ENCODE results near the gene TPM1.

The TPM1 gene

GRCh38 chr15:63018639-63019038, 23.9 kb upstream of the TPM1 start:
- DNase-seq: no peak

GRCh38 chr15:63019511-63020109, 22.9 kb upstream of the TPM1 start:
- no peak for DNase-seq

- no peak for DNase-seq
Measured at GRCh38 chr15:63020128-63020527, 22.4 kb upstream of the TPM1 start.

- DNase-seq: no peak
Measured at GRCh38 chr15:63020759-63021430, 21.7 kb upstream of the TPM1 start.

DNA sequence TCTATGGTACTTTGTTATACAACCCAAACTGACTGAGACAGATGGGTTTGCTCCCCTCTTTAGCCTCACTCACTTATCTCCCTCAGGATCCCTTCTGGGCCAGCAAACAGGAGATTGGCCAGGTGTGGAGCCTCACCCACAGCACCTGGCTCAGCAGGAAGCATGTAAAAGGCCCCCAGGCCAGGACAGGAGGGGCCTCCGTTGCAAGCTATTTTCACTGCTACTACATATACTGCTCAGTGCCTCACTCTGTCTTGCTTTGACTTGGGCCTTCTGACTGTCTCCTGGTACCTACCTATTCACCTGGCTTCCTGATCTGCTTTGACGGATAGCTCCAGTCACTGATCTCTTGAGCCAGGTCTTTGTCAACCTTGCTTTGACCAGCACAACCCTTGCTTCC, 20.4 kb upstream of the TPM1 start:
- no peak for DNase-seq

DNA sequence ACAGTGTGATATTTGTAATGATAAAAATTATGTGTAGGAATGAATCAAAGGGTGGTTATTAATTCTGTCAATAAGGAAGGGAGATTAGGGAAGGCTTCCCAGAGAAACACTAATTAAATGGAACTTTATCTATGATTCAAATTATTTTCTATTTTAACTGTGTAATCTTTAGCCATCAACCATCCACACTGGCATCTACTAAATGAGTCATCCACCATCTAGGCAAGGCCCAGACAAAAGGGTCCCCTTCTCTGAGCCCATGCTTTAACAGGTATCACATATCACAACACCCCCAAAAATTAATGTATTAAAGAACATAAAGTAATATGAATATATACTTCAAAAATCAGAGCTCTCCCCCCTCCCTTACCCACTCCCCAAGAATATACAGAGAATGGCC, 19.9 kb upstream of the TPM1 start:
- no peak for DNase-seq

- no peak for DNase-seq
Measured at GRCh38 chr15:63023351-63023945, 19.1 kb upstream of the TPM1 start.

DNA sequence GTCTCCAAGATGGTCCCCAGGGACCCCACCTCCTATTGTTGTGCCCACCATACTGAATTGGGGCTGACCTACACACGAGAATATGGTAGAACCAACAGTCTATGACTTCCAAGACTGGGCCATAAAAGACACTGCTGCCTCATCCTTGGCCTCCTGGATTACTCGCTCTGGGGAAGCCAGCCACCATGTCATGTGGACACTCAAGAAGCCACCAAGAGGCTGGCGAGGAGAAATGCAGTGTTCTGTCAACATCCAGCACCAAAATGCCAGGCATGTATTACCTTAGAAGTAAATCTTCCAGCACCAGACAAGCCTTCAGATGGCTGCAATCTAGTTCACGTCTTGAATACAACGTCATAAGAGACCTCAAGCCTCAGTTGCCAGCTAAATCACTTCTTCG, 17.1 kb upstream of the TPM1 start:
- no peak for DNase-seq

DNA sequence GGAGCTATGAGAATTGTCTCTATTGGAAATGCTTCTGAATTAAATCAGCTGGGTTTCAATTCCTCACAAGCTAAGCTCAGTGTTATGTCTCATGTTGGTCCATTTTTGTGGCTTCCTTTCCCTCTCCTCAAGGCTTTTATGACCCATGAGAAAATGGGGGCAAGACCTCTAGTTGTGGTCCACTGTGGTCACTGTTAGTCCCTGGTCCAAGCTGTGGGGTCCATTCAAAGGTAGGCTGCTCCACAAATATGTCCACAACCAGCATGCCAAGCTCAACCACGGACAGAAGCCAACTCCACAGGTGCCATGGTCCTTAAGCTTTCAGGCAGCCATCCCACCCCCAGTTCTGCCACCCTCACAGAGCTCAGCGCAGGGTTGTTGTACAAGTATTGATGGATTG, 14.9 kb upstream of the TPM1 start:
- DNase-seq: no peak

- no peak for DNase-seq
Measured at GRCh38 chr15:63028442-63029110, 14.0 kb upstream of the TPM1 start.

DNA sequence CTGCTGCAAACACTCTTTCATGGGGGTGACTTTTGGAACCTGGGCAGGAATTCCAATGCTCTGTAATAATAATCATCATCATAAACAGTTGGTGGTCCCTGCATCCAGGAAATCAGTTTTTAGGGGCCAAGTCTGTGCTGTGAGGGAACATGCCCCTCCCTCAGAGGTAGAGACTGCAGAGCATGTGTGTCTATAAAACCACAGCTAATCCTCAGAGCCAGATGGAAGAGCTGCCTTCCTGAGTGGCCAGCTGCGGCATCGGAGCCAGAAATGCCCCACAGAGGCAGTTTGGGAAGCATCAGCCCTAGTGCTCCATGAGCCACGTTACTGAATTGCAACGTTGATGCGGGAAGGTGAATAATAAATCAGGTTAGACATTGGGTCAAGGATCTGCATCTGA, 12.9 kb upstream of the TPM1 start:
- DNase-seq: no peak

GRCh38 chr15:63030101-63030551, 12.4 kb upstream of the TPM1 start:
- no peak for DNase-seq

- DNase-seq: no peak
Measured at GRCh38 chr15:63034578-63034977, 8.0 kb upstream of the TPM1 start.

GRCh38 chr15:63035253-63035652, 7.3 kb upstream of the TPM1 start:
- no peak for DNase-seq

DNA sequence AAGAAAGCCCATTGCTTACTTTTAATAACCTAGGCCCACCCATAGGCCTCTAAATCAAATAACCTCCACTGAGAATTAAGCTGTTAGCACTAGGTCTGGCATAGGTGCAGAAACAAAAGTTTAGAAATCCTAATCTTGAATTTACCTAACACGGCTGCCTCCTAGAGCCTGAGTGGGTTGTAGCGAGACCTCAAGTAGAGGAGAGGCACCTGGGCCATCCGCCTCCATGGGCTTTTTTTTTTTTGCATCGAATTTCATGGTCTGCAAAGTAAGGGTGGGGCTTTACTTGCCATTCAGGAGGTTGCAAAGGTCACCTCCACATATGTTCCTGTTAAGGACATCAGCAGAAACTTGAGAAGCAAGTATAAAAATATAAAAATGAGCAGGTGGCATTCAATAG, 6.6 kb upstream of the TPM1 start:
- DNase-seq: no peak

DNA sequence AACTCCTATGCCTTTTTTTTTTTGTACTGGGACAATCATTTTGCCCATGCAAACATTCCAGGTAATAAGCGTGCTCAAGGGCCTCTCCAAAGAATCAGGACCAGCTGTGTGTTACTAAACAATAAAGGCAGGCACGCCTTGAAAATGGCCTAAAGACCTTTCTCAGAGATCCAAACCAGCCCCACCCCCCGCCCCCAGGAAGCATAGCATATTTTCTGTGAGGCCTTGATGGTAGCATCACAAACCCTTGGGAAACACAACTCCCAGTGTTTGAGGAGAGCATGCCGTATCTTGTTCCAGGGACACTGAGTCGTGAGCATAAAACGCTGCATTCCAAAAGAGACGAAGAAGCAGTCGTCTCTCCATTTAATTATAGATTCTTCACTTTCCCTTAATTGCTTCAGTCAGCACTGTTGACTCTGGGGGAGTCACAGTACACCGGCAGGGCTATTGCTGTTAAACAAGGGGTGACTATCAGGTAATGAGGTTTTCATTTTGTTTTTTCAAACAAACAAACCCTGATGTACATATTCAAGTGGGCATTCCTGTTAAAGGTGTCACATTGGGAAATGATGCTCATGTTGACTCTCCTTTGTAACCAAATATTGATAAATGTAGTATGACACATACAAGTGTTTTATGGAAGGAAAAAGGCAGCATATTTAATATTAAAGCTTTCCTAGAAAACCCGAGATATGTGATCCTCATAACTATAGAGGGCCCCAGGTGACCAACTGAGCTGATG, 4.4 kb upstream of the TPM1 start:
- no peak for DNase-seq

DNA sequence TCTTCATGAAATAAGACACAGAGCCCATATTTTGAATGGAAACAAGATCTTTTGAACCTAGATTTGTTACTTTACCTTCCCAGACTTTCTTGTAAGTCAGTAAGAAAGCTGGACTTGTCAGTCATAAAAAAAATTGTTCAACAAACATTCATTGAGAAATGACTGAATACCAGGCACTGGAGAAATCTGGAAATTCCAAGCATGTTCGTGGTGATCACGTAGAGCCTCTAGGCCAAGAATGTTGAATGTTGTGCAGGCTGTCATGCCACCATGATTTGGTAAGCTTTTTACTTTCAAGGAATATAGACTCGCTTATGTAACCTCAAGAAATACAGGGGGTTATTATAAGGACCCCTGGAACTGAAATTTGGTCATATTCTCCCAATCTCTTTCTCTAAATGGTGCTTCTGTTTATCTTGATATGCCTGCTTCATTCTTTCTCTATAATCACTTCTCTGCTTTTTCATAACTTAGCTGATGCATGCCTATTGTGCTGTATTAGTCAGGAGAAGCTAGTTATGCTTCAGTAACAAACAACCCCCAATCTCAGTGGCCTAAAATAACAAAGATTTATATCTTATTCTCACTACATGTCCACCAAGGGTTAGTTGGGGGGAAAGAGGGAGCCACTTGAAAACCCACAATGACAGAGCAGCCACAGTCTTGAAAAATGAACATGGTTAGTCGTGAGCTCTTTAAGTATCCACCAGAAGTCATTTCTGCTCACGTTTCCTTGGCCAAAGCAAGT, 3.4 kb upstream of the TPM1 start:
- no peak for DNase-seq

GRCh38 chr15:63039811-63040210, 2.7 kb upstream of the TPM1 start:
- no peak for DNase-seq

DNA sequence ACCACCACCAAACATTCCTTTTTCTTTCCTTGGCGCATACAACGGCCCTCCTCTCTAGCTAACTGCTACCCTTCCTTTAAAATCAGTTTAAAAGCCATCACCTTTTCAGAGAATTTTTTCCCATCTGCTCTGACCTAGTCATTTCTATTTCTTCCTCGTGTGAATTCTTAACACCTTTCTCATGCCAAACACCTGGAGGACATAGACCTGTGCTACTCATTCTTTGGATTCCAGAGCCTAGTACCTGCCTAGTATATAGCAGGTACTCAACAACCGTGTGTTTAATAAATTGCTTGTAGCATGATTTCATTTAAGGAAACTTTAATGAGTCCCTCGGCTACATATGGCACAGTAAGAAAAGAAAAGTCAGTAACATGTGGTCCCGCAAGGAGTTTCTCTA, 2.0 kb upstream of the TPM1 start:
- DNase-seq: no peak

DNA sequence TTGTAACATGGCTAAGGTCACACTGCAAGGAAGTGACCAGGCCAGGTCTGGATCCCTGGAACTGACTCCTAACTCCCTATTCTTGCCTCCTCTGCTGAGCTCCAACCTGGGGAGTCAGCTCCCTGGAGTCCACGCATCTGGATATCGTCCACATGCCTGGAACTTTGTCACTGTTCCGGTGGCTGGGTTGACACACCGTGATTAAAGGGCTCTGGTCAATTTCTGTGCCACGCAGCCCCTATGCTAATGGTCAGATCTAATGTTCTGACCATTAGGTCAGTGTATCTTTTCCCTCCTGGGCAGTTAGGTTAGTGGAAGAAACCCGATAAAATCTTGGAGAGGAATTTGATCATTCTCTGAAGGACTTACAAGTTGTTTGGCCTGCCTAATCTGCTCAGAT, 1.6 kb upstream of the TPM1 start:
- DNase-seq: no peak

DNA sequence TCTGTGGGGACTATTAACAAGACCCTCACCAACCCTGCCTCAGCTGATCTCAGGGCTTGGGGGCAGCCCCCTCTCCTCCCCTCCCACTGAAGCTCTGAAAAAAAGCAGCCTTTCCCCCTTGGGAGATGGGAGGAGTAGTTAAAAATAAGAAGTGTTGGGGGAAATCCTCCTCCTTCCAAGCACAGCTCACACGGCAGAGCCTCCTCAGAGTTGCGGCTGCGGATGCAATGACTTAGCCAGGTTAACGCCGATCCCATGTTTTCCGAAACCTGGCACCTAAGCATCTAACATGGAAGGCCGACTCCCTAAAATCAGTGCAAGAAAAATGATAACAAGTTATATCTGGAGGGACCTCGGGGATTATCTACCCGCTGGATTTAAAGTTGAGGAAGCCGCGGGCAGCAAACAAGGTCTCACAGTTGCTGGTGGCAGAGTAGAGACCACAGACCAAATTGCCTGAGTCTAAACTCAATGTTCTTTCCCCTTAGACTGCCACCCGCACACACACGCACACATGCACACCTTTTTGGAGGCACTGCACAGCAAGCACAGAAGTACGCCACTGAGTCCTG, 1.1 kb upstream of the TPM1 start:
- DNase-seq: no peak

DNA sequence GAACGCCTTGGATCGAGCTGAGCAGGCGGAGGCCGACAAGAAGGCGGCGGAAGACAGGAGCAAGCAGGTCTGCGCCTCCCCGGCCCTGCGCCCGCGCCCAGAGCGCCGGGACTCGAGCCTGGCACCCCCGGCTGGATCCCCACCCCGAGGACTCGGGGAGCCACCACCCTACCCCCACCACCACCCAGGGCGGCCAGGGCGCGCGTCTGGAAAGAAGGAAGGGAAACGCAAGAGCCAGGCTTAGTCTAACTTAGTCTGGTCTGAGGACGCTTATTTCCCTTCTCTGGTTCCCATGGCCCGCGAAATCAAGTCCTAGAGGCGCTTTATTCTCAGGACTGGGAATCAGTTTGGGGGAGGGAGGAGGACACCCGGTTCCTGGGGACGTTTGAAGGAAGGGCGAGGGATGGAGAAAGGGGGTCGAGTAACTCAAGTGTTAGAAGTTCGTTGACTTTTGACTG, 359 bp downstream of the TPM1 start:
- DNase-seq: no peak

All from stimulated activated naive CD4-positive, alpha-beta T cell (primary cell).